Measurements from ENCODE around the gene IFT80.

DNA sequence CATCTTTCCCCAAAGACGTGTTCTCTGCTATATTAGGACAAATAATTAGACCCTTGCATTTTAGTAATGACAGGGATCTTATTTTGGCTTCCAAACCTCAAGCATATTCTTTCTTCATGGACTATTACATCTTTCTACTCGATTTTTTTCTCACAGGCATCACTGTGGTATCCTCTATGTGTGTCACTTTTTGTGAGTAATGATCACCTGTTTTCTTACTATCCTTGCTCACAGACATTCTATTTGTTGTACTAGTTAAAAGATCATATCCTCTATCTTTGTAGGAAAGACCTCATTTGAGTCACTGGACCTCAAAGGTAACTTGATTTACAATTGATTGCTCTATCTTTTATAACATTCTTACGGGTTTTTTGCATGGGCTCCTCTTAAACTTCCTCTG, 167.0 kb downstream of the IFT80 start:
- TF ChIP-seq, protein P1, sequence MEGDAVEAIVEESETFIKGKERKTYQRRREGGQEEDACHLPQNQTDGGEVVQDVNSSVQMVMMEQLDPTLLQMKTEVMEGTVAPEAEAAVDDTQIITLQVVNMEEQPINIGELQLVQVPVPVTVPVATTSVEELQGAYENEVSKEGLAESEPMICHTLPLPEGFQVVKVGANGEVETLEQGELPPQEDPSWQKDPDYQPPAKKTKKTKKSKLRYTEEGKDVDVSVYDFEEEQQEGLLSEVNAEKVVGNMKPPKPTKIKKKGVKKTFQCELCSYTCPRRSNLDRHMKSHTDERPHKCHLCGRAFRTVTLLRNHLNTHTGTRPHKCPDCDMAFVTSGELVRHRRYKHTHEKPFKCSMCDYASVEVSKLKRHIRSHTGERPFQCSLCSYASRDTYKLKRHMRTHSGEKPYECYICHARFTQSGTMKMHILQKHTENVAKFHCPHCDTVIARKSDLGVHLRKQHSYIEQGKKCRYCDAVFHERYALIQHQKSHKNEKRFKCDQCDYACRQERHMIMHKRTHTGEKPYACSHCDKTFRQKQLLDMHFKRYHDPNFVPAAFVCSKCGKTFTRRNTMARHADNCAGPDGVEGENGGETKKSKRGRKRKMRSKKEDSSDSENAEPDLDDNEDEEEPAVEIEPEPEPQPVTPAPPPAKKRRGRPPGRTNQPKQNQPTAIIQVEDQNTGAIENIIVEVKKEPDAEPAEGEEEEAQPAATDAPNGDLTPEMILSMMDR (IDR thresholded peaks at IDR 0.05; ENCODE audit: poor library complexity) = no peak
- no peak for TF ChIP-seq EZH2phosphoT487 (IDR thresholded peaks at IDR 0.05; ENCODE audit: low read depth, severe bottlenecking, unreplicated experiment)
- no peak for TF ChIP-seq EZH2 (IDR thresholded peaks at IDR 0.05; ENCODE audit: borderline replicate concordance)
